Uterus (tissue), 4 donors: ENCODE measurements around the gene ZFYVE28. TPM values are rescaled to one million over a fixed set of nuclear protein-coding genes. Genes with fewer than 3 reads are reported as not detected.
A peak's percentile ranks its signal among the peaks of the same experiment; 100 is the strongest.

Experiments used
- DNase-seq, 2 donors: peaks; one replicate each; pipeline ENCODE4 v3.0.0-alpha.2; 2019 to 2020
- H3K27ac ChIP-seq, 2 donors: fragments of 200-600 bp; sonication (generic); 1 replicate in 1 of 2; 2 replicates in 1 of 2; pipeline ENCODE4 v1.5.1; 2016 to 2018
- H3K27me3 ChIP-seq, 2 donors: fragments of 200-600 bp; sonication (generic); one replicate each; pipeline ENCODE4 v1.5.1; 2018 to 2019; ENCODE audit warnings: control low read depth in 1 of 2
- H3K36me3 ChIP-seq, 2 donors: fragments of 200-600 bp; sonication (generic); one replicate each; pipeline ENCODE4 v1.5.1; 2019; ENCODE audit warnings: control low read depth in 1 of 2
- H3K4me1 ChIP-seq, 2 donors: fragments of 200-600 bp; sonication (generic); one replicate each; pipeline ENCODE4 v1.5.1; 2018 to 2019; ENCODE audit warnings: control low read depth in 1 of 2
- H3K4me3 ChIP-seq, 2 donors: fragments of 200-600 bp; sonication (generic); 1 replicate in 1 of 2; 2 replicates in 1 of 2; pipeline ENCODE4 v1.5.1; 2018 to 2019; ENCODE audit warnings: mild to moderate bottlenecking in 1 of 2
- H3K9me3 ChIP-seq, 2 donors: fragments of 200-600 bp; sonication (generic); one replicate each; pipeline ENCODE4 v1.5.1; 2019; ENCODE audit warnings: control low read depth in 1 of 2
- POLR2A ChIP-seq, 2 donors: fragments of 450-650 bp; IDR thresholded peaks; one replicate each; pipeline ENCODE4 v1.6.1; 2016; ENCODE audit warnings: antibody characterized with exemption in 2 of 2, mild to moderate bottlenecking in 1 of 2, moderate library complexity in 1 of 2
- intact Hi-C: fragments of 100-400 bp; cut with DNase I; formaldehyde crosslinking; loops from one replicate; pipeline ENCODE4 v1.15.1; 2023; ENCODE audit warnings: low total_unique reads
- total RNA-seq, 4 donors: library from RNA; depleted of rRNA in 3 of 4; stranded (reverse); fragments of >200 nt in 3 of 4; gene quantifications; one replicate each; pipeline versions ENCODE4 v1.1.0 to v1.2.4, GENCODE V29; 2014 to 2023
- TF ChIP-seq, protein P1 (sequence below), 4 experiments: fragments of 200-600 bp in 2 of 4; fragments of 450-650 bp in 2 of 4; sonication (generic) in 2 of 4; IDR thresholded peaks; one replicate each; pipeline ENCODE4 v1.5.1; 2016 to 2019; ENCODE audit warnings: antibody characterized with exemption in 4 of 4, mild to moderate bottlenecking in 2 of 4, moderate library complexity in 1 of 4
- donor health status: DM: yes; HTN: yes; CAD: no.

The ZFYVE28 gene
- total RNA-seq, 4 donors from 2014 or later = 5.4 to 16.7 (median 13.4) TPM

DNA sequence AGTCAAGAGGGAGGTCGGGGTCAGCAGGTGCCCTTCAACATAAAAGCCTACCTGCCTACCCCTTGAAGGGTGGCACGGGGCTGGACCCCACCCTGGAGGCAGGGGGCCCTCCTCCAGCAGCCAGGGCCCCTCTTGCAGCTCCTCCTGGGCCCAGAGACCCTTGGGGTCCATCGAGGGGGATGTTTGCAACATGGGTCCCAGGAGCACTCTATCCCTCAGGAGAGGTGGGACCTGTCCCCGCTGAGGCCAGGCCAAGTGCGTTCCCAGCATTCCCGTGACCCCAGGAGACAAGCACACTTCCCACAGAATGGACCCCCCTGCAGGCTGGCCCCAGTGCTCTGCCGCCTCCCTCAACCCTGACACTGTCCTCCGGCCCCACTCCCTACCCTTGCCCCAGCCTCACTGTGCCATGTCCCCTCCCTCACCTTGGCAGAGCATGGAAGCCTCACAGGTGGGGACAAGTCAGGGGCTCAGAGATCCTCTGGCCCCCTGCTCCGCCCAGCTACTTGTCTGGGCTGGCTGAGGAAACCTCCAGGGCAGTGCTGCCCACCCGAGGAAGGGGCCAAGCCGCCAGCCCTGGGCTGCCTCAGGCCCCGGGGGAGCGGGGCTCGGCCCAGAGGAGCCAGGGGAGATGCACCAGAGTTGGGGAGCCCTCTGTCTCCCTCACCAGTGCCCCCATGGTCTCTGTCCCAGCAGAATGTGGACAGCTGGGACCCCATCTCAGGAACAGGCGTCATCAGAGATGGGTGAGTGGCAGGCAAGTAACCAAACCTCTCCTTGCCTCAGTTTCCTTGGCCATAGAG lies 158.7 kb downstream of the ZFYVE28 start:
- TF ChIP-seq POLR2A (IDR thresholded peaks at IDR 0.05) = no peak
- TF ChIP-seq, protein P1, sequence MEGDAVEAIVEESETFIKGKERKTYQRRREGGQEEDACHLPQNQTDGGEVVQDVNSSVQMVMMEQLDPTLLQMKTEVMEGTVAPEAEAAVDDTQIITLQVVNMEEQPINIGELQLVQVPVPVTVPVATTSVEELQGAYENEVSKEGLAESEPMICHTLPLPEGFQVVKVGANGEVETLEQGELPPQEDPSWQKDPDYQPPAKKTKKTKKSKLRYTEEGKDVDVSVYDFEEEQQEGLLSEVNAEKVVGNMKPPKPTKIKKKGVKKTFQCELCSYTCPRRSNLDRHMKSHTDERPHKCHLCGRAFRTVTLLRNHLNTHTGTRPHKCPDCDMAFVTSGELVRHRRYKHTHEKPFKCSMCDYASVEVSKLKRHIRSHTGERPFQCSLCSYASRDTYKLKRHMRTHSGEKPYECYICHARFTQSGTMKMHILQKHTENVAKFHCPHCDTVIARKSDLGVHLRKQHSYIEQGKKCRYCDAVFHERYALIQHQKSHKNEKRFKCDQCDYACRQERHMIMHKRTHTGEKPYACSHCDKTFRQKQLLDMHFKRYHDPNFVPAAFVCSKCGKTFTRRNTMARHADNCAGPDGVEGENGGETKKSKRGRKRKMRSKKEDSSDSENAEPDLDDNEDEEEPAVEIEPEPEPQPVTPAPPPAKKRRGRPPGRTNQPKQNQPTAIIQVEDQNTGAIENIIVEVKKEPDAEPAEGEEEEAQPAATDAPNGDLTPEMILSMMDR (IDR thresholded peaks at IDR 0.05) = no peak
- Histone ChIP-seq H3K9me3 (no peaks in the 10 kb centered on the region), H3K4me1 (peaks cover 9 to 45% of the 10 kb centered on the region in 2 donors), H3K27me3 (no peaks in the 10 kb centered on the region), H3K27ac (peak overlapping the region; percentile 89 to 93), H3K4me3 (peak overlapping the region in 1 of 2 donors; percentile 91), H3K36me3 (no peaks in the 10 kb centered on the region)
- intact Hi-C loops = loop anchor here (10.0 kb wide), 1 partner anchor 145 kb away; no protein-coding TSS in a partner anchor
- peak; percentile 15 to 16 for DNase-seq

DNA sequence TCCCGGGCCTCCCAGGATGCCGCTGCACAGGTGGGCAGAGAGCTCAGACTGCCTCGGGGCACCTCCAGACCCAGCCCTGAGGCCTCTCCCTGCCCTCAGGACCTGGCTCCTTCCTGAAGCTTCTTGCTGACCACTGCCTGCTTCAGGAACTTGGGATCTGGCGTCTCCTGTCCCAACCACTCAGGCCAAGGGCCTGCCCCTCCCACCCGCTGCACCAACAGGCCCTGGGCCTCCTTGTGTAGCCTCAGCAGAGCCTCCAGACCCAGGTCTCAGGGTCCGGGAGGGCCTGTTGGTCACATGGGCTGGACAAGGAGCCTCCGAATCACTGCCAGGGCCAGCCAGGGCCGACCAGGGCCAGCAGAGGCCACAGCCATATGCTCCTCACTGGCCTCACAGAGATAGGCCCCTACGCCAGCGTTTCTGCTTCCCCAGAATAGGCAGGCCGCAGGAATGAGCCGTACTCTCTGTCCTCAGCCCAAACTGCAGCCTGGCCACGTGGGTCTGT lies 159.4 kb downstream of the ZFYVE28 start:
- H3K4me3 ChIP-seq = no peak overlapping the region
- no peaks in the 10 kb centered on the region for H3K36me3 ChIP-seq
- H3K9me3 ChIP-seq = no peaks in the 10 kb centered on the region
- no peak for TF ChIP-seq POLR2A (IDR thresholded peaks at IDR 0.05)
- TF ChIP-seq, protein P1 (IDR thresholded peaks at IDR 0.05) = no peak
- H3K27ac ChIP-seq = peak overlapping the region; percentile 89 to 93
- H3K27me3 ChIP-seq = no peaks in the 10 kb centered on the region
- peak; percentile 18 to 32 for DNase-seq
- intact Hi-C loops = no loop called here
- H3K4me1 ChIP-seq = peaks cover 9 to 45% of the 10 kb centered on the region in 2 donors

DNA sequence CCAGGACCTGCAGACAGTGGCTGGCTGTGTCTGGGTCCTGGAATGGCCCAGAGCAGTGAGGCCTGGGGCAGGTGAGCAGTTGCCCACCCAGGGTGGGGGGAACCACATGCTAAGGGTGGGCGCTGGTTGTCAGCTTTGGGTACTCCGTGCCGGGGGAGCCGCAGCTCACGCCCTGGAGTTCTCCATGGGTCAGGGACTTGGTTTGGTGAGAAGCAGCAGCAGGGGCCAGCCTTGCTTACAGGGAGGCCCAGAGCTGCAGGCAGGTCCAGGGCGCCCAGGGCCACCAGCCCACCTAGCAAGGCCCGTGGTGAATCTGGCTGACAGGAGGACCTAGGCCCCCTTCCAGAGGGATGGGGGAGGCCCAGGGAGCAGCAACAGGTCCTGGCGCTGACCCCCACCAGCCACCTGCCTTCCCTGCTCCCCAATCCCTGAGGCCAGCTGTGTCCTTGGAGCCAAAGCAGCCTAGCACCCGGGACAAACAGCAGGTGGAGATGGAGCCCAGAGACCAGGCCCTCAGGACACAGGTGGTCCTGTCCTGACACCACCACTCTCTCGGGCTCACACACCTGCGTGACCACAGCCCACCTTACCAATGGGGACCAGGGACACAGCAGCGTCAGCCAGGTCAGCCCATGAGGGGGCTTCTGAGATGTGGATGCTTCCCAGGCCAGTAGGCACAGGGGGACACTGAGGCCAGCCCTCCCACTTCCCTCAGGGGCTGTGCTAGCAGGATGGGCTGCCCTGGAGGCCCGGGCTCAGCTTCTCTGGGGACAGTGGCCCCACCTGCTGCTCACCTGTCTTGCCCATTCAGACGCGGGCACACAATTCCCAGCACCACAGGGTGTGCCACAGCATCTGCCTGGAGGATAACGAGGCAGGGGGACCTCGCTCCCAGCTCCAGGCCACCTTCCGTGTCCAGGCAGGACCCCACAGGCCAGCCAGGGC lies 160.1 kb downstream of the ZFYVE28 start:
- no peaks in the 10 kb centered on the region for H3K27me3 ChIP-seq
- H3K36me3 ChIP-seq = no peaks in the 10 kb centered on the region
- no peak overlapping the region for H3K4me3 ChIP-seq
- intact Hi-C loops = no loop called here
- peak overlapping the region; percentile 89 to 93 for H3K27ac ChIP-seq
- TF ChIP-seq, protein P1 (IDR thresholded peaks at IDR 0.05) = no peak
- TF ChIP-seq POLR2A (IDR thresholded peaks at IDR 0.05) = no peak
- peaks cover 9 to 51% of the 10 kb centered on the region in 2 donors for H3K4me1 ChIP-seq
- DNase-seq = peak in 1 of 2 donors; percentile 17
- H3K9me3 ChIP-seq = no peaks in the 10 kb centered on the region

DNA sequence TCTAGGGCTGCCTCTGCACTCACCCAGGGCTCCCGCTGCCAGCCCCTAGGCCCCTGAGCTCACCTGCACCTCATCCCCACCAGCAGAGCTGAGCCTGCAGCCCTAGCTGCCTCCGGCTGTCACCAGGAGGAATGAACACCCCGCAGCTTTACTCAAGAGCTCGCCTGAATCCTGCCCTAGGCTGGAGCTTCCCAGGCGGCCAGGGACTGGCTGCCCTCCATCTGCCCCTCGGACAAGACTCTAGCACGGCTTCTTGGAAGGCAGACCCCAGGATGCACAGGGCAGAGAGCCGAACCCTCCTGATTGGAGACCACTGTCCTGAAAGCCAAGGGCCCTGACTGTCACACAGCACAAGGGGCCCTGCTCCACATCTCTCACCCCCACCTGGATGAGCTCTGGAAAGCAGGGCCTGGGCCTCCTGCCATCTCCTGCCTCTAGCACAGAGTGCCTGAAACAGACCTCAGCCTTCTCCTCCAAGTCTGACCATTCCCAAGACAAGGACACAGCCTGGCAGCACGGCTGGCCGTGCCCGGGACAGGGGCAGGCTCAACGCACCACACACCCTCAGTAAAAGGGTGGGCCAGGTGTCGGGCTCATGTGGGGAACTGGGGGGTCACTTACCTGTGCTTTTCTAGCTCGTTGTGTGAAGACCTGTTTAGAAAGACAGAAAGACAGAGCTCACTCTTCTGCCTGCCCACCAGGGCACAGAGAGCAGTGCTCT lies 160.9 kb downstream of the ZFYVE28 start:
- no peaks in the 10 kb centered on the region for H3K27me3 ChIP-seq
- no peak for TF ChIP-seq POLR2A (IDR thresholded peaks at IDR 0.05)
- TF ChIP-seq, protein P1 (IDR thresholded peaks at IDR 0.05) = no peak
- H3K27ac ChIP-seq = peak overlapping the region; percentile 89 to 93
- DNase-seq = peak; percentile 23 to 27
- intact Hi-C loops = no loop called here
- no peak overlapping the region for H3K4me3 ChIP-seq
- H3K4me1 ChIP-seq = peaks cover 9 to 55% of the 10 kb centered on the region in 2 donors
- no peaks in the 10 kb centered on the region for H3K36me3 ChIP-seq
- no peaks in the 10 kb centered on the region for H3K9me3 ChIP-seq
